Hematopoietic multipotent progenitor cell treated with erythropoietin and hydrocortisone succinate and interleukin-3 and kit ligand, for 6 days (in vitro differentiated cells): ENCODE measurements around the gene COL15A1.
"Not testable (repeated sequence)": the region's sequence is repeated elsewhere in the genome, so short reads cannot be mapped to it uniquely, and the experiment has no call there.

Experiments
- DNase-seq: peaks from one replicate; pipeline ENCODE4 v3.0.0-alpha.2; 2015

COL15A1 gene

GRCh38 chr9:98943682-98944056 lies at the start of gene COL15A1:
Gene COL15A1 (plus strand): TSS chr9:98943907. CDS start chr9:98944062, 155 bp downstream.
- no peak for DNase-seq

- DNase-seq: no peak
Observed at GRCh38 chr9:98894171-98894570, 49.5 kb upstream of the COL15A1 start.

GRCh38 chr9:98894761-98895160 lies 48.9 kb upstream of the COL15A1 start:
- DNase-seq: no peak

GRCh38 chr9:98896632-98897031 lies 47.1 kb upstream of the COL15A1 start:
- peak; percentile 8 for DNase-seq

GRCh38 chr9:98897745-98898144 lies 46.0 kb upstream of the COL15A1 start:
- DNase-seq: no peak

GRCh38 chr9:98899408-98900056 lies 44.2 kb upstream of the COL15A1 start:
- peak; percentile 36 for DNase-seq

GRCh38 chr9:98900244-98900643 lies 43.5 kb upstream of the COL15A1 start:
- DNase-seq: no peak

- DNase-seq: no peak
Observed at GRCh38 chr9:98900725-98901124, 43.0 kb upstream of the COL15A1 start.

- not testable (repeated sequence) for DNase-seq
Observed at GRCh38 chr9:98901843-98902242, 41.9 kb upstream of the COL15A1 start.

- no peak for DNase-seq
Observed at GRCh38 chr9:98902516-98902915, 41.2 kb upstream of the COL15A1 start.

- no peak for DNase-seq
Observed at GRCh38 chr9:98902925-98903324, 40.8 kb upstream of the COL15A1 start.

GRCh38 chr9:98903961-98904411 lies 39.7 kb upstream of the COL15A1 start:
- no peak for DNase-seq

GRCh38 chr9:98905015-98905414 lies 38.7 kb upstream of the COL15A1 start:
- no peak for DNase-seq

GRCh38 chr9:98906273-98907040 lies 37.2 kb upstream of the COL15A1 start:
- no peak for DNase-seq

- DNase-seq: no peak
Observed at GRCh38 chr9:98907055-98907454, 36.7 kb upstream of the COL15A1 start.

GRCh38 chr9:98908897-98909634 lies 34.6 kb upstream of the COL15A1 start:
- no peak for DNase-seq

GRCh38 chr9:98909935-98910334 lies 33.8 kb upstream of the COL15A1 start:
- DNase-seq: no peak

GRCh38 chr9:98911042-98911441 lies 32.7 kb upstream of the COL15A1 start:
- DNase-seq: no peak

GRCh38 chr9:98911738-98912137 lies 32.0 kb upstream of the COL15A1 start:
- not testable (repeated sequence) for DNase-seq

GRCh38 chr9:98912450-98912849 lies 31.3 kb upstream of the COL15A1 start:
- DNase-seq: no peak

- no peak for DNase-seq
Observed at GRCh38 chr9:98913044-98913443, 30.7 kb upstream of the COL15A1 start.

- no peak for DNase-seq
Observed at GRCh38 chr9:98913705-98914104, 30.0 kb upstream of the COL15A1 start.

- no peak for DNase-seq
Observed at GRCh38 chr9:98915599-98915998, 28.1 kb upstream of the COL15A1 start.

- DNase-seq: no peak
Observed at GRCh38 chr9:98916660-98917059, 27.0 kb upstream of the COL15A1 start.
